ENCODE results near the gene CCDC116. TPM values are rescaled to one million over a fixed set of nuclear protein-coding genes. Genes with fewer than 3 reads are reported as not detected.
A peak's percentile ranks its signal among the peaks of the same experiment; 100 is the strongest.

CCDC116 gene
- total RNA-seq, 2 donors from 2014 or later: 0.59 TPM; not detected in 1

- DNase-seq: no peak
- peaks cover 4% of the 10 kb centered on the region for H3K36me3 ChIP-seq
- no peak overlapping the region for H3K27ac ChIP-seq
- intact Hi-C loops (cut with DNase I): no loop called here
- no peak for TF ChIP-seq CTCF (IDR thresholded peaks at IDR 0.05)
- H3K9ac ChIP-seq (ENCODE audit: low read depth in 2 of 2, low read length in 2 of 2): no peak overlapping the region
- H3K27me3 ChIP-seq: no peaks in the 10 kb centered on the region
- no peaks in the 10 kb centered on the region for H3K9me3 ChIP-seq
- peaks cover 3% of the 10 kb centered on the region for H3K4me1 ChIP-seq
- H3K4me3 ChIP-seq: no peak overlapping the region
Observed at GRCh38 chr22:21624880-21625791, 7.4 kb upstream of the CCDC116 start.

- intact Hi-C loops (cut with DNase I): no loop called here
- no peaks in the 10 kb centered on the region for H3K27me3 ChIP-seq
- no peak overlapping the region for H3K9ac ChIP-seq (ENCODE audit: low read depth in 2 of 2, low read length in 2 of 2)
- TF ChIP-seq CTCF (IDR thresholded peaks at IDR 0.05): no peak
- H3K36me3 ChIP-seq: peaks cover 4% of the 10 kb centered on the region
- H3K4me1 ChIP-seq: peaks cover 3% of the 10 kb centered on the region
- H3K4me3 ChIP-seq: no peak overlapping the region
- no peaks in the 10 kb centered on the region for H3K9me3 ChIP-seq
- H3K27ac ChIP-seq: no peak overlapping the region
- no peak for DNase-seq
Observed at GRCh38 chr22:21626073-21626734, 6.4 kb upstream of the CCDC116 start.

GRCh38 chr22:21626735-21627469 is 5.7 kb upstream of the CCDC116 start:
- Histone ChIP-seq H3K36me3 (peaks cover 4% of the 10 kb centered on the region), H3K4me1 (peaks cover 3% of the 10 kb centered on the region), H3K9me3 (no peaks in the 10 kb centered on the region), H3K4me3 (no peak overlapping the region), H3K27me3 (no peaks in the 10 kb centered on the region), H3K9ac (ENCODE audit: low read depth in 2 of 2, low read length in 2 of 2) (no peak overlapping the region), H3K27ac (no peak overlapping the region)
- intact Hi-C loops (cut with DNase I): no loop called here
- no peak for TF ChIP-seq CTCF (IDR thresholded peaks at IDR 0.05)
- DNase-seq: no peak

GRCh38 chr22:21628386-21629254 is 3.9 kb upstream of the CCDC116 start:
- H3K36me3 ChIP-seq: no peaks in the 10 kb centered on the region
- H3K27me3 ChIP-seq: no peaks in the 10 kb centered on the region
- H3K9ac ChIP-seq (ENCODE audit: low read depth in 2 of 2, low read length in 2 of 2): peak overlapping the region; percentile 40 to 85
- no peak for TF ChIP-seq CTCF (IDR thresholded peaks at IDR 0.05)
- intact Hi-C loops (cut with DNase I): no loop called here
- peak overlapping the region; percentile 70 for H3K27ac ChIP-seq
- DNase-seq: no peak
- H3K4me3 ChIP-seq: peak overlapping the region; percentile 92
- H3K4me1 ChIP-seq: peaks cover 3% of the 10 kb centered on the region
- no peaks in the 10 kb centered on the region for H3K9me3 ChIP-seq

Measured in colonic mucosa (tissue), 4 donors.